ENCODE data around the gene SPRR5.

The SPRR5 gene

GRCh38 chr1:152968248-152968647 lies 21.2 kb downstream of the SPRR5 start:
- Histone ChIP-seq H3K9ac (ENCODE audit: insufficient read length) (no peak overlapping the region), H3K27ac (no peak overlapping the region), H3K36me3 (ENCODE audit: insufficient read depth, low read length) (no peaks in the 10 kb centered on the region), H3K4me3 (no peak overlapping the region), H3K9me3 (ENCODE audit: low read depth, low read length) (no peaks in the 10 kb centered on the region)
- no peak for DNase-seq (ENCODE audit: low read depth, low spot score)
- TF ChIP-seq FOXP2 (optimal IDR thresholded peaks at IDR 0.05; ENCODE audit: control extremely low read depth, extremely low read length, insufficient read depth) (no peak), EZH2 (IDR thresholded peaks at IDR 0.05) (no peak), POLR2AphosphoS5 (IDR thresholded peaks at IDR 0.05; ENCODE audit: borderline replicate concordance, low read depth, low read length) (no peak)

GRCh38 chr1:152969036-152969435 lies 22.0 kb downstream of the SPRR5 start:
- no peak overlapping the region for H3K9ac ChIP-seq (ENCODE audit: insufficient read length)

GRCh38 chr1:152970495-152970894 lies 23.5 kb downstream of the SPRR5 start, which contains the start of gene SPRR4:
TSS of gene SPRR4 (plus strand) at chr1:152970648. CDS start at chr1:152971891, 1,243 bp downstream.
- no peak for DNase-seq (ENCODE audit: low read depth, low spot score)
- Histone ChIP-seq H3K4me3 (no peak within 1 kb of the TSS), H3K9me3 (ENCODE audit: low read depth, low read length) (no peaks in the 10 kb centered on the region), H3K27ac (no peak within 1 kb of the TSS), H3K9ac (ENCODE audit: insufficient read length) (no peak within 1 kb of the TSS), H3K36me3 (ENCODE audit: insufficient read depth, low read length) (no peaks in the 10 kb centered on the region)
- TF ChIP-seq EZH2 (IDR thresholded peaks at IDR 0.05): no peak
- TF ChIP-seq FOXP2 (optimal IDR thresholded peaks at IDR 0.05; ENCODE audit: control extremely low read depth, extremely low read length, insufficient read depth): no peak
- no peak for TF ChIP-seq POLR2AphosphoS5 (IDR thresholded peaks at IDR 0.05; ENCODE audit: borderline replicate concordance, low read depth, low read length)

More at GRCh38 chr1:152969036-152969435, 22.0 kb downstream of the SPRR5 start:
- Histone ChIP-seq H3K4me3 (no peak overlapping the region), H3K36me3 (ENCODE audit: insufficient read depth, low read length) (no peaks in the 10 kb centered on the region), H3K9me3 (ENCODE audit: low read depth, low read length) (no peaks in the 10 kb centered on the region), H3K27ac (no peak overlapping the region)
- no peak for DNase-seq (ENCODE audit: low read depth, low spot score)
- TF ChIP-seq EZH2 (IDR thresholded peaks at IDR 0.05) (no peak), POLR2AphosphoS5 (IDR thresholded peaks at IDR 0.05; ENCODE audit: borderline replicate concordance, low read depth, low read length) (no peak), FOXP2 (optimal IDR thresholded peaks at IDR 0.05; ENCODE audit: control extremely low read depth, extremely low read length, insufficient read depth) (no peak)

- DNase-seq (ENCODE audit: low read depth, low spot score): no peak
- TF ChIP-seq EZH2 (IDR thresholded peaks at IDR 0.05): no peak
- no peak for TF ChIP-seq POLR2AphosphoS5 (IDR thresholded peaks at IDR 0.05; ENCODE audit: borderline replicate concordance, low read depth, low read length)
- no peak for TF ChIP-seq FOXP2 (optimal IDR thresholded peaks at IDR 0.05; ENCODE audit: control extremely low read depth, extremely low read length, insufficient read depth)
- Histone ChIP-seq H3K4me3 (no peak overlapping the region), H3K36me3 (ENCODE audit: insufficient read depth, low read length) (no peaks in the 10 kb centered on the region), H3K9ac (ENCODE audit: insufficient read length) (no peak overlapping the region), H3K9me3 (ENCODE audit: low read depth, low read length) (no peaks in the 10 kb centered on the region), H3K27ac (no peak overlapping the region)
Observed at GRCh38 chr1:152972196-152972886, 25.3 kb downstream of the SPRR5 start.

GRCh38 chr1:152976688-152977087 lies 29.7 kb downstream of the SPRR5 start:
- no peaks in the 10 kb centered on the region for H3K36me3 ChIP-seq (ENCODE audit: insufficient read depth, low read length)
- H3K27ac ChIP-seq: no peak overlapping the region
- H3K9ac ChIP-seq (ENCODE audit: insufficient read length): no peak overlapping the region
- TF ChIP-seq EZH2 (IDR thresholded peaks at IDR 0.05): no peak
- no peak for TF ChIP-seq POLR2AphosphoS5 (IDR thresholded peaks at IDR 0.05; ENCODE audit: borderline replicate concordance, low read depth, low read length)
- no peak for TF ChIP-seq FOXP2 (optimal IDR thresholded peaks at IDR 0.05; ENCODE audit: control extremely low read depth, extremely low read length, insufficient read depth)
- H3K9me3 ChIP-seq (ENCODE audit: low read depth, low read length): no peaks in the 10 kb centered on the region
- H3K4me3 ChIP-seq: no peak overlapping the region
- DNase-seq (ENCODE audit: low read depth, low spot score): no peak

GRCh38 chr1:152977614-152978013 lies 30.6 kb downstream of the SPRR5 start:
- H3K9ac ChIP-seq (ENCODE audit: insufficient read length): no peak overlapping the region
- DNase-seq (ENCODE audit: low read depth, low spot score): no peak
- H3K9me3 ChIP-seq (ENCODE audit: low read depth, low read length): no peaks in the 10 kb centered on the region
- H3K36me3 ChIP-seq (ENCODE audit: insufficient read depth, low read length): no peaks in the 10 kb centered on the region
- TF ChIP-seq FOXP2 (optimal IDR thresholded peaks at IDR 0.05; ENCODE audit: control extremely low read depth, extremely low read length, insufficient read depth) (no peak), POLR2AphosphoS5 (IDR thresholded peaks at IDR 0.05; ENCODE audit: borderline replicate concordance, low read depth, low read length) (no peak), EZH2 (IDR thresholded peaks at IDR 0.05) (no peak)
- no peak overlapping the region for H3K27ac ChIP-seq
- no peak overlapping the region for H3K4me3 ChIP-seq

- Histone ChIP-seq H3K9me3 (ENCODE audit: low read depth, low read length) (no peaks in the 10 kb centered on the region), H3K27ac (no peak overlapping the region), H3K4me3 (no peak overlapping the region), H3K36me3 (ENCODE audit: insufficient read depth, low read length) (no peaks in the 10 kb centered on the region), H3K9ac (ENCODE audit: insufficient read length) (no peak overlapping the region)
- TF ChIP-seq EZH2 (IDR thresholded peaks at IDR 0.05): no peak
- DNase-seq (ENCODE audit: low read depth, low spot score): no peak
Observed at GRCh38 chr1:152980676-152981075, 33.7 kb downstream of the SPRR5 start.

- Histone ChIP-seq H3K27ac (no peak overlapping the region), H3K9ac (ENCODE audit: insufficient read length) (no peak overlapping the region), H3K36me3 (ENCODE audit: insufficient read depth, low read length) (no peaks in the 10 kb centered on the region), H3K4me3 (no peak overlapping the region), H3K9me3 (ENCODE audit: low read depth, low read length) (no peaks in the 10 kb centered on the region)
- DNase-seq (ENCODE audit: low read depth, low spot score): no peak
- TF ChIP-seq POLR2AphosphoS5 (IDR thresholded peaks at IDR 0.05; ENCODE audit: borderline replicate concordance, low read depth, low read length): no peak
Observed at GRCh38 chr1:152981146-152981871, 34.3 kb downstream of the SPRR5 start.

Data from SK-N-MC (cell line).